Measurements from ENCODE around the gene FAM117B.

FAM117B gene

DNA sequence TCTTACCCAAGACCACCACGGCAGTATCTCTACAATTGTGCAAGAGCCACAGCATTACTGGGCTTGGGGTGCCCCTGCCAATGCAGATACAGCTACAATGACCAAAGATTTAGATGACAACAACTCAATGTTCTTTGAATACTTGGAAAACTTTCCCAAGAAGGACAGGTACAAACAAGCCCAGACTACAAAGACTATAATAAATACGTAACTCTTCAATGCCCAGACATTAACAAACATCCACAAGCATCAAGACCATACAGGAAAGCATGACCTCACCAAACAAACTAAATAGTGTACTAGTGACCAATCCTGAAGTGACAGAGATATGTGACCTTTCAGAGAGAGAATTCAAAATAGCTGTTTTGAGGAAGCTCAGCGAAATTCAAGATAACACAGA lies 174.0 kb downstream of the FAM117B start:
- no peak overlapping the region for H3K4me3 ChIP-seq (ENCODE audit: insufficient read length, low read depth)
- no peaks in the 10 kb centered on the region for H3K36me3 ChIP-seq (ENCODE audit: insufficient read depth, insufficient read length, low read length)
- no peak for DNase-seq (ENCODE audit: low read depth, low spot score)
- no peak for TF ChIP-seq YY1 (IDR thresholded peaks at IDR 0.05; ENCODE audit: insufficient read depth, insufficient read length)
- no peak overlapping the region for H3K9ac ChIP-seq (ENCODE audit: insufficient read length, low read depth)
- H3K9me3 ChIP-seq (ENCODE audit: insufficient read depth, low read length) = peaks cover 11% of the 10 kb centered on the region; the same call in 1 of the 2 replicates
- peaks cover 11% of the 10 kb centered on the region for H3K4me1 ChIP-seq (ENCODE audit: insufficient read depth, insufficient read length)
- no peaks in the 10 kb centered on the region for H3K27me3 ChIP-seq (ENCODE audit: insufficient read depth, insufficient read length)

DNA sequence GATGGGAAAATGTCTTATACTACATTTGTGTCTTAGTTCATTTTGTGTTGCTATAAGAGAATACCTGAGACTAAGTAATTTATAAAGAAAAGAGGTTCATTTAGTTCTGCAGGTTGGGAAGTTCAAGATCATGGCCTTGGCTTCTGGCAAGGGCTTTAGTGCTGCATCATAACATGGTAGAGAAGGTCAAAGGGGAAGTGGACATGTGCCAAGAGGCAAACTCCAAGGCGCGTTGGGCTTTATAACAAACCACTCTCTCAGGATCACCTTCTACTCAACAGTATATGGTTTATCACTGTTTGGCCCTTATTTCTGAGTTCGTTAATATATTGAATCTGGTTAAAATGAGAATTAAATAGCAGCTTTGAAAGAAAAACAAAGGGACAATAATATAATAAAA lies 178.6 kb downstream of the FAM117B start:
- no peaks in the 10 kb centered on the region for H3K27me3 ChIP-seq (ENCODE audit: insufficient read depth, insufficient read length)
- TF ChIP-seq YY1 (IDR thresholded peaks at IDR 0.05; ENCODE audit: insufficient read depth, insufficient read length) (no peak), ZNF274 (IDR thresholded peaks at IDR 0.05; ENCODE audit: low read depth, low read length) (no peak), SUZ12 (IDR thresholded peaks at IDR 0.05; ENCODE audit: extremely low read depth, insufficient read depth, insufficient read length) (no peak)
- no peaks in the 10 kb centered on the region for H3K4me1 ChIP-seq (ENCODE audit: insufficient read depth, insufficient read length)
- no peak for DNase-seq (ENCODE audit: low read depth, low spot score)
- no peak overlapping the region for H3K9ac ChIP-seq (ENCODE audit: insufficient read length, low read depth)
- no peak overlapping the region for H3K4me3 ChIP-seq (ENCODE audit: insufficient read length, low read depth)
- H3K9me3 ChIP-seq (ENCODE audit: insufficient read depth, low read length) = peaks cover 20% of the 10 kb centered on the region; the same call in 1 of the 2 replicates
- no peaks in the 10 kb centered on the region for H3K36me3 ChIP-seq (ENCODE audit: insufficient read depth, insufficient read length, low read length)

DNA sequence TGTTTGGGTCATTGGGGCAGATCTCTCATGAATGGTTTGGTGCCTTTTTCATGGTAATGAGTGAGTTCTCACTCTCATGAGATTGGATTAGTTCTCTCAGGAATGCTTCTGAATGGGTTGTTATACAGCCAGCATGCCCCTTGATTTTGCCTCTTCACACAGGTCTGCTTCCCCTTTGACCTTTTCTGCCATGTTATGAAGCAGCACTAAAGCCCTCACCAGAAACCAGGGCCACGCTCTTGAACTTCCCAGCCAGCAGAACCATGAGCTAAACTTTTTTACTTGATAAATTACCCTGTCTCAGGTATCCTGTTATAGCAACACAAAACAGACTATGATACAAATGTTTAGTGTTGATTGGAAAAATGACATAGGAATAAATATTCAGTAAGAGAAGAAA lies 179.5 kb downstream of the FAM117B start:
- Histone ChIP-seq H3K27me3 (ENCODE audit: insufficient read depth, insufficient read length) (no peaks in the 10 kb centered on the region), H3K36me3 (ENCODE audit: insufficient read depth, insufficient read length, low read length) (no peaks in the 10 kb centered on the region), H3K4me3 (ENCODE audit: insufficient read length, low read depth) (no peak overlapping the region), H3K9ac (ENCODE audit: insufficient read length, low read depth) (no peak overlapping the region), H3K4me1 (ENCODE audit: insufficient read depth, insufficient read length) (no peaks in the 10 kb centered on the region), H3K9me3 (ENCODE audit: insufficient read depth, low read length) (peaks cover 20% of the 10 kb centered on the region; the same call in 1 of the 2 replicates)
- no peak for TF ChIP-seq ZNF274 (IDR thresholded peaks at IDR 0.05; ENCODE audit: low read depth, low read length)
- no peak for TF ChIP-seq YY1 (IDR thresholded peaks at IDR 0.05; ENCODE audit: insufficient read depth, insufficient read length)
- no peak for TF ChIP-seq SUZ12 (IDR thresholded peaks at IDR 0.05; ENCODE audit: extremely low read depth, insufficient read depth, insufficient read length)
- no peak for DNase-seq (ENCODE audit: low read depth, low spot score)

GRCh38 chr2:202815548-202816360 lies 181.0 kb downstream of the FAM117B start:
- H3K4me1 ChIP-seq (ENCODE audit: insufficient read depth, insufficient read length) = no peaks in the 10 kb centered on the region
- H3K9ac ChIP-seq (ENCODE audit: insufficient read length, low read depth) = no peak overlapping the region
- no peak for DNase-seq (ENCODE audit: low read depth, low spot score)
- TF ChIP-seq ZNF274 (IDR thresholded peaks at IDR 0.05; ENCODE audit: low read depth, low read length) (no peak), YY1 (IDR thresholded peaks at IDR 0.05; ENCODE audit: insufficient read depth, insufficient read length) (no peak)
- no peak overlapping the region for H3K4me3 ChIP-seq (ENCODE audit: insufficient read length, low read depth)
- no peaks in the 10 kb centered on the region for H3K27me3 ChIP-seq (ENCODE audit: insufficient read depth, insufficient read length)
- H3K9me3 ChIP-seq (ENCODE audit: insufficient read depth, low read length) = peaks cover 14% of the 10 kb centered on the region; the same call in 1 of the 2 replicates
- H3K36me3 ChIP-seq (ENCODE audit: insufficient read depth, insufficient read length, low read length) = no peaks in the 10 kb centered on the region

DNA sequence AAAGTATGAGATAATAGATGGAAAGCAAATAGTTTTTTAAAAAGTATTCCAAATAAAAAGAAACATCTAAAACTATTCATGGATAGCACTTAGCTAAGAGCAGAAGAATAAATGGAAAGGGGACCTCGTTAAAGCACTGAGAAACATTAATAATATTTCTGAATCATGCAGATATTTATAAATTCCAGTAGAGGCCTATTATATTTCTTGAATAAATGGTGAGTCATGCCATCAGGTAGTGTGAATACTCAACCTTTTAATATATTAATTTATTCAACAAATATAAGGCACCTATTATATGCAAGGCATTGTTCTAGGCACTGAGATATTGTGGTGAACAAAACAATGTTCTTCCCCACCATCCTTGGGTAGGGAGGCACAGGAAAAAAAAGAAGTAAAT lies 183.0 kb downstream of the FAM117B start:
- Histone ChIP-seq H3K36me3 (ENCODE audit: insufficient read depth, insufficient read length, low read length) (no peaks in the 10 kb centered on the region), H3K9ac (ENCODE audit: insufficient read length, low read depth) (no peak overlapping the region), H3K4me3 (ENCODE audit: insufficient read length, low read depth) (no peak overlapping the region), H3K27me3 (ENCODE audit: insufficient read depth, insufficient read length) (no peaks in the 10 kb centered on the region), H3K4me1 (ENCODE audit: insufficient read depth, insufficient read length) (no peaks in the 10 kb centered on the region), H3K9me3 (ENCODE audit: insufficient read depth, low read length) (peaks cover 14% of the 10 kb centered on the region; the same call in 1 of the 2 replicates)
- TF ChIP-seq SUZ12 (IDR thresholded peaks at IDR 0.05; ENCODE audit: extremely low read depth, insufficient read depth, insufficient read length) = no peak
- no peak for TF ChIP-seq YY1 (IDR thresholded peaks at IDR 0.05; ENCODE audit: insufficient read depth, insufficient read length)
- TF ChIP-seq ZNF274 (IDR thresholded peaks at IDR 0.05; ENCODE audit: low read depth, low read length) = no peak
- DNase-seq (ENCODE audit: low read depth, low spot score) = no peak

GRCh38 chr2:202818321-202818720 lies 183.6 kb downstream of the FAM117B start:
- Histone ChIP-seq H3K9ac (ENCODE audit: insufficient read length, low read depth) (no peak overlapping the region), H3K4me3 (ENCODE audit: insufficient read length, low read depth) (no peak overlapping the region), H3K9me3 (ENCODE audit: insufficient read depth, low read length) (peaks cover 13% of the 10 kb centered on the region; the same call in 1 of the 2 replicates), H3K27me3 (ENCODE audit: insufficient read depth, insufficient read length) (no peaks in the 10 kb centered on the region), H3K4me1 (ENCODE audit: insufficient read depth, insufficient read length) (no peaks in the 10 kb centered on the region), H3K36me3 (ENCODE audit: insufficient read depth, insufficient read length, low read length) (no peaks in the 10 kb centered on the region)
- no peak for DNase-seq (ENCODE audit: low read depth, low spot score)
- no peak for TF ChIP-seq ZNF274 (IDR thresholded peaks at IDR 0.05; ENCODE audit: low read depth, low read length)
- TF ChIP-seq SUZ12 (IDR thresholded peaks at IDR 0.05; ENCODE audit: extremely low read depth, insufficient read depth, insufficient read length) = no peak
- TF ChIP-seq YY1 (IDR thresholded peaks at IDR 0.05; ENCODE audit: insufficient read depth, insufficient read length) = no peak

Measured in NT2/D1 (cell line).